DMS153 treated with DMSO at 0.1 percent for 48 hours (cell line): Measurements from ENCODE around the gene SIVA1.

ENCODE experiments used
- DNase-seq: peaks from one replicate; lab custom pipeline; 2025; ENCODE audit not compliant: unreplicated experiment; lab: John Stamatoyannopoulos, UW

SIVA1 gene

DNA sequence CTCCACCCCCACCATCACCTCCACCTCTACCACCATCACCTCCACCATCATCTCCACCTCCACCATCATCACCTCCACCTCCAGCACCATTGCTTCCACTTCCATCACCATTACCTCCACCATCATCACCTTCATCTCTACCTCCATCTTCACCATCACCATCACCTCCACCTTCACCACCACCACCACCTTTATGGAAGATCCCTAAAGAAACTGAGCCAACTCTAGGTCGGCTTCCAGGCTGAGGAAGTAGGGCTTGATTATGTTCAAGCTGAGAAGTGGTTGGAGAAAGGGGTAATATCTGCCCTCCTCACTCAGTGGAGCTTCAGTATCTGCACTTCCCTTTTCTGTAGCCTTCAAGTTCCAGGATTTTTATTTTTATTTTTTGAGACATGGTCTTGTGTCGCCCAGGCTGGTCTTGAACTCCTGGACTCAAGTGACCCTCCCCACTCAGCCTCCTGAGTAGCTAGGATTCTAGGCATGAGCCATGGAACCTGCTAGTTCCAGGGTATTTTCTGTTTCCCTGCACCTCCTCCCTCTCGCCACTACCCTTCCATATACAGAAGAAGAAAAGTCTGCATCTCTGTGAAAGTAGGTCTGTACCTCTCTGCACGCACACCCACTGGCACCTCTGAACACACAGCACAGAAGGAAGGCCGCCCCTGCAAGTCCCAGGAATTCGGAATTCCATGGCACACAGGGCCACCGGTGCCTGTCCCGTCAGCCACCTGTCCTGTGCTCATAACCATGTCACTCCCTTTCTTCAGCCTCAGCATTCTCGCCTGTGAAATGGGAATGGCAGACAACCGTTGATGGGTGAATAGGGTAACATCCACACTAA, 53.9 kb downstream of the SIVA1 start:
- no peak for DNase-seq

DNA sequence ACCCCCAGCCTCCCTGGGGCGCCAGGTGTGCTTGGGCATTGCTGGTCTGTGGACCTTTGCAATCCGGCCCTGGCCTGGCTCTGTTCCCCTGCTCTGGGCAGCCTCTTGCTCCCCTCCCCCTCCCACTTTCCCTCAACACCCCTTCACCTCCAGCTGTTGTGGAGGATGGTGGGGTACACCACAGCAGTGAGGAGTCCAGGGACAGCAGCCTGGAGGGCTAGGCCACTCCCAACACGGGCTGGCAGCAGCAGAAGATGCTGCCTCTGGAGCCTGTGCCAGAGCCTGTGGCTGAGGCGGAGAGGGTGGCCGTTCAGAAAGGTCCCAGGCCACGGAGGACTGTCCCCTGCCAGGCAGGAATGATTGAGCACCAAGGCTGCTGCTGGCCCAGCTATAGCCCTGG, 55.5 kb downstream of the SIVA1 start:
- DNase-seq = no peak
